H54 (cell line): Measurements from ENCODE around the gene NKAIN4.
A peak's percentile ranks its signal among the peaks of the same experiment; 100 is the strongest.

Experiments used
- DNase-seq: peaks from one replicate; pipeline ENCODE4 v3.0.0; 2011; ENCODE audit warnings: low spot score, mixed read lengths; ENCODE audit not compliant: insufficient read length
- FAIRE-seq: peaks from 3 replicates; lab custom pipeline; 2011; peaks lifted over from hg19 to GRCh38; lab: Jason Lieb, UNC
- POLR2A ChIP-seq: IDR thresholded peaks from 2 replicates; pipeline ENCODE4 v1.6.1; 2011; ENCODE audit warnings: low read depth, mild to moderate bottlenecking, low read length

NKAIN4 gene

DNA sequence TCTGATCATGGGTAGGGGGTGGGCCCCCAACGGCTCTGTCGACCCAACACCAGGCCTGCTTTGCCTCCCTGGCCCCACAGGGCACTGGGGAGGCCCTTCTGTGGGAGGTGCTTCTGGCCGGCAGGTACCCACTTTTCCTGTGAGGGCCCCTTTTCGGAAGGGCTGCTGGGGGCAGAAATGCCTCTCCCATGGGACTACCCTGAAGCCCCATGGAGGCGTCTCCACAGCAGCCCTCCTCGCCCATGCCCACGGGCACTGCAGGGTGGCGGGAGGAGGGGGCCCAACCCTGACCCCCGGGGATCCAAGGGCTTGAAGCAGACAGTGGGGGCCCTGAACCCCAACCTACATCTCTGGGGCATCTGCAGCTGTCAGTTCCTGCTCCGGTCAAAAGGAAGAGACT lies 16.2 kb downstream of the NKAIN4 start:
- DNase-seq (no peak), FAIRE-seq (no peak)
- TF ChIP-seq POLR2A, result no peak

DNA sequence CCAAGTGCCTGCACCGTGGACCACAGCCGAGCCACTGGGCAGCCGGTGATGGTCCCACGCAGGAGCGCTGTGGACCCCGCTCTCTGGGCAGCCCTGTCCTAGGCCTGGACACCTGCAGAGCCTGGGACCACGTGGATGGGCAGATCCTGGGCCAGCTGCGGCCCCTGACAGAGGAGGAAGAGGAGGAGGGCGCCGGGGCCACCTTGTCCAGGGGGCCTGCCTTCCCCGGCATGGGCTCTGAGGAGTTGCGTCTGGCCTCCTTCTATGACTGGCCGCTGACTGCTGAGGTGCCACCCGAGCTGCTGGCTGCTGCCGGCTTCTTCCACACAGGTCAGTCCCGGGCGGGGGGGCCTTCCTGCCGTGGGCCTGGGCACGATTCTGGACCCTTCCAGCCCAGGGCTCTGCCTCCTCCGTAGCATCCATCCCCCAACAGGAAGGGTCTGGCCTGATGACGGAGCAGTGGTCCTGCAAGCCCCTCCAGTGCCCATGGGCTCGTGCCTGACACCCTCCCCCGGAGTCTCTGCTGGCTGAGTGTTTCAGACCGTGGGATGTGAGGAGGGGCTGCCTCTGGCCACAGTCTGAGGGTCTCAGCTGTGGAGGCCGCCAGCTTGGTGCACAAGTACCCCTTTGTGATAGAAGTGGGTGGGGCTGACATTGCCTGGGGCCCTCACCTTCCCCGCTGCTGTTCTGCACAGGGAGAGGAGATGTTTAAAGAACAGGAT lies 18.0 kb downstream of the NKAIN4 start:
- TF ChIP-seq POLR2A, result no peak
- FAIRE-seq (no peak), DNase-seq (no peak)

DNA sequence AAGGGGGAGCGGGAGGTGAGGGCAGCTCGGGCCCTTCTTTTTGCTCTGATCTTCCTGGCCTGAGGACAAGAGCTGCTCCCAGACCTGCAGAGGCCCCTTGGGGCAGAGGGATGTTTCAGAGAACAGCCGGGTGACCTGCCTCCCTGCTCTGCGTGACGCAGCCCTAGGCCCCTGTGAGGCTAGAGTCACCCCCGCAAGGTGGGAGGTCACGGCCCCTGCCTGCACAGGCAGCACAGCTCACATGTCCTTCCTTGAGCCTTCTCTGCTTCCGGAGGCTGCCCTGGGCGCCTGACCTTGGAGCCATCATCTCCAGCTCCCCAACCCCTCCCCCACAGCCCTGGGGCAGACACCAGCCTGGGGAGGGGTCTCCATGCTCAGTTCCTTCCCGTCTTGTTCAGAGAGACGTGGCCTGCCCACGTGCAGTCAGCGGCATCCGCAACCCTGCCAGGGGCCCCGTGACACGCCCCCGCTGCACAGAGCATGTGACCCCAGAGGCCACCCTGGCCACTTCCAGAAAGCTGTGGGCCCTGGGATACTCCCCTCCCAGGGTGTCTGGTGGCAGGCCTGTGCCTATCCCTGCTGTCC lies 18.8 kb downstream of the NKAIN4 start, which contains the start of gene BIRC7:
Gene BIRC7, plus strand, starts transcription at position 507 of the 585 bp plus-strand sequence. CDS start 192 bp downstream, outside the sequence.
- DNase-seq, result no peak
- FAIRE-seq, result no peak
- TF ChIP-seq POLR2A, result no peak

DNA sequence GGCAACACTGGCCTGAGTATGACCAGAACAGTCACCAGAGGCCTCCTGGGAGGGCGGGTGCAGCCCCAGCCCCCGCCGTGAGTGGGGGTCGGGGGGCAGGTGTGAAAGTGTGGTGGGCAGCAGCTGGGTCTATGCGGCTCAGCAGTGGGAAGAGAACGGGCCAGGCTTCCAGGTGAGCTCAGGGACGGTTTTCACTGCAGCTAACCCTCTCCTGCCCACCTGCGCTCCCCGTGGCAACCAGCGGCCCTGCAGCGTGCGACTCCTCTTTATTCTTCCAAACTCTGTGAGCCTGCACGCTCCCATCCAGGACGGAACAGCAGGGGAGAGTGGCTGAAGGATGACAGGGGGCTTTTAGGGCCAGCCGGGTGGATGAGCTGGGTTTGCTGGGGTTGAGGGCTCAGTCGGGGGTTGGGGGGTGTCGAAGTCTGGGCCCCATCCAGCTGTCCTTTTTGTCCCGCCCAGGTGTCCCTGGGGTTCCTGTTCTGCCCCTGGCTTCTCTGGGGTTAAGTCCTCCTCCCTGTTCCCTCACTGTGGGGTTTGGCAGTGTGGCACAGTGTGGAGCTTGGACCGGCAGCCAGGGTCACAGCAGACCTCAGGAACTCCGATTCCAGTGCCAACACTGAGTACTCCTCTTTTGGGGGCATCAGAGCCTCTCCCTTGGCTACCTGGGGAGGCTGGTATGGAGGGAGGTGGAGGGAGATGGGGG lies 19.4 kb downstream of the NKAIN4 start:
- no peak for TF ChIP-seq POLR2A
- FAIRE-seq (no peak), DNase-seq (no peak)

DNA sequence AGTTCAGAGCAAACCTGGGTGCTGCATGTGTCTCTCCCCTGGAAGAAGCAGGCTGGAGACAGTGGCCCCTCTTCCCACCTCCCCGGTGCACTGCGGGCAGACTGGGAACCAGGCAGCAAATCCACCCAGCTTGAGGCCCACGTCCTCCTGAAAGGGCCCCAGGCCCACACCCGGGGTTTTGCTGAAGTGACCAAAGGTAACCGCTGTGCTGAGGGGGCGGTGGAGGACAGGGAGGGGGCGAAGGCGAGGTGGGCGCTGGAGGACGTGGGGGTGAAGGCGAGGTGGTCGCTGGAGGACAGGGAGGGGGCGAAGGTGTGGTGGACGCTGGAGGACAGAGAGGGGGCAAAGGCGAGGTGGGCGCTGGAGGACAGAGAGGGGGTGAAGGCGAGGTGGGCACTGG lies 20.3 kb downstream of the NKAIN4 start:
- TF ChIP-seq POLR2A, result no peak
- DNase-seq, result no peak
- FAIRE-seq, result no peak

DNA sequence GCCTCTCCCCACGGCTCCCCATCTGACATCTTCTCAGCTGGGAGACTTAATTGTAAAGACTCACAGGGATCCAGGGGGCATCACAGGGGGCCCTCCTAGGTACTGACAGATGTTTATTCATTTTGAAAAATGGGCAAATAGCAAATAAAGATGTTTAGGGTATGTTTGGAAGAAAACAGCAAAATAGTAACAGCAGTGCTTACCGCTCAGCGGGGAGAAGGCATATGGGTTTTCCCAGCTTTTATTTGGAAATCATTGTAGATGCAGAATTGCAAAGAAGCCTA lies 21.3 kb downstream of the NKAIN4 start:
- no peak for FAIRE-seq
- DNase-seq, result no peak
- no peak for TF ChIP-seq POLR2A

DNA sequence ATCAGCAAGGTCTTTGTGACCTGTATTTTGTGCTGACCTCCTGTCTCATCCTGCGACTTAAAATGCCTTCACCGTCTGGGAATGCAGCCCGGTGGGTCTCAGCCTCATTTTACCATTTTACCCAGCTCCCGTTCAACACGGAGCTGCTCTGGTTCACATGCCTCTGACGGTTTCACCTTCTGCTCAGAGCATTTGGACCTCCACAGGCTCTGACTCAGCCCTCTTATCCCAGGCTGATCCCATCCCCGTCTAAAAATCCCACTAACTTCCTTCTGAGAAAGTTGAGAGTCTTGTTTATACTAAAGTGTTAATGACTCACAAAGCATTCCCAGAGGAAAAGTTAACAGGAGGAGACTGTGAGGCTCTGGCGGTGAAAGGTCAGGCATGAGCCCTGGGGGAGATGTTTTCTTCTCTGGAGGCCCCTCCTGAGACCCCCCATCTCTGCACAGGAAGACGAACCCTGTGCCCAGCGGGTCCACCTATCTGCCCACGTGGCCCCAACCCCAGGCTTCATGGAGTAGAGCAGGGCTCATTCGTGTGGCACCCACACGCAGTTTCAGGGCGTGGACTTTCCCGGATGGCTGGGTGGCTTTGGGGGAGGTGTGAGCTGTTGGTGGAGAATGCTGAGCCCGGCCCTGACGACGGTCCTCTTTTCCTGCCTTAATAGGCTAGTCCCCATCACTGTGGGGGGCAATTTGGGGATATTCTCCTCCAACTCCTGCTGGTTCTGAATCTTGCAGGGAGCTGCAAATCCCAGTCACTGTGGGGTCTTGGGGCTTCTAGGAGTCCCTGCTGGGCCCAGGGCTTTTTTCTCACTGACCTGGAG lies 21.8 kb downstream of the NKAIN4 start:
- no peak for TF ChIP-seq POLR2A
- no peak for FAIRE-seq
- peak; percentile 94 for DNase-seq

DNA sequence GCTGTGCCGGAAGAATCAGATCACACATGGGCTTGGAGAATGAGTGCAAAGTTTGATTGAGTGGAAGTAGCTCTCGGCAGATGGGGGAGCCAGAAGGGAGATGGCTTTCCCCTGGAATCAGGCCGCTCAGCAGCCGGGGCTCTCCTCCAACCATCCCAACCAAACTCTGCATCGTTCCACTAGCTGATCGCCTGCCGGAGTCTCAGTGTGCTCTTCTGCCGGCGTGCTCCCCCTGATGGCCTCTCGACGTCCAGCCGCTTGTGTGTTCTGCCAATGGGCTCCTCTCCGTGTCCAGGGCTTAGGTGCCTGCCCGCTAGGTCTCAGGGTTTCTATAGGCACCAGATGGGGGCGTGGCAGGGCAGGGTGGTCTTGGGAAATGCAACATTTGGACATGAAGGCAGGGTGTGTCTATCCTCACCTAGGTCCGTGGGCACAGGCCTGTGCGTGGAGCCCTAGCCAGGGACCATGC lies 23.4 kb downstream of the NKAIN4 start:
- DNase-seq (no peak), FAIRE-seq (no peak)
- TF ChIP-seq POLR2A, result no peak

DNA sequence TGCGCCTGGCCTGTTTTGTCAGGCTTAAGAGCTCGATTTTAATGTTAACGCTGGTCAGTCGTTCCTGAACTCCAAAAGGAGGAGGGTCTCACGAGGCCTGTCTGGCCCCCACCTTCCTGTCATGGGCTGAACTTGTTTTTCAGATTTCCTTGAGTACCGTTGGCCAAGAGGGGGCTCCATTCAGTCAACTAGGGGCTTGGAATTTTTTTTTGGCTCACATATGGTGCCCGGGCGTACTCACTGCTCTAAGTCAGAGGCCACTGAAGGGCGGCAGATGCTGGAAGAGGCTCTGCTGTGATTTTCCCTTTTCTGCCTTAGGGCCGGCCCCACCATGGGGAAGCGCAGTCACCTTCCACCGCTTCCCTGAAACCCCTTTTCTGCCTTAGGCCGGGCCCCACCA lies 25.5 kb downstream of the NKAIN4 start:
- no peak for DNase-seq
- TF ChIP-seq POLR2A, result no peak
- no peak for FAIRE-seq

DNA sequence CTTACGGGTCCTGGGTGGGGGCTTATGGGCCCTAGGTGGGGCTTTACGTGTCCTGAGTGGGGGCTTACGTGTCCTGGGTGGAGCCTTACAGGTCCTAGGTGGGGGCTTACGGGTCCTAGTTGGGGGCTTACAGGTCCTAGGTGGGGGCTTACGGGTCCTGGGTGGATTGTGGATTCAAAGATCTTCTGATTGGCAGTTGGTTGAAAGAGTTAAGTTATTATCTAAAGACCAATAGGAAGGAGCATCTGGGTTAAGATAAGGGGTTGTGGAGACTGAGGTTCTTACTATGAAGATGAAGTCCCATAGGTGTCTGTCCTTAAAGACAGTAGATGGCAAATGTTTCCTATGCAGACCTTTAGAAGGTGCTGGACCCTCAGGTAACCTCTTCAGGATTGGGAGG lies 27.0 kb downstream of the NKAIN4 start:
- no peak for DNase-seq
- FAIRE-seq, result no peak
- no peak for TF ChIP-seq POLR2A

DNA sequence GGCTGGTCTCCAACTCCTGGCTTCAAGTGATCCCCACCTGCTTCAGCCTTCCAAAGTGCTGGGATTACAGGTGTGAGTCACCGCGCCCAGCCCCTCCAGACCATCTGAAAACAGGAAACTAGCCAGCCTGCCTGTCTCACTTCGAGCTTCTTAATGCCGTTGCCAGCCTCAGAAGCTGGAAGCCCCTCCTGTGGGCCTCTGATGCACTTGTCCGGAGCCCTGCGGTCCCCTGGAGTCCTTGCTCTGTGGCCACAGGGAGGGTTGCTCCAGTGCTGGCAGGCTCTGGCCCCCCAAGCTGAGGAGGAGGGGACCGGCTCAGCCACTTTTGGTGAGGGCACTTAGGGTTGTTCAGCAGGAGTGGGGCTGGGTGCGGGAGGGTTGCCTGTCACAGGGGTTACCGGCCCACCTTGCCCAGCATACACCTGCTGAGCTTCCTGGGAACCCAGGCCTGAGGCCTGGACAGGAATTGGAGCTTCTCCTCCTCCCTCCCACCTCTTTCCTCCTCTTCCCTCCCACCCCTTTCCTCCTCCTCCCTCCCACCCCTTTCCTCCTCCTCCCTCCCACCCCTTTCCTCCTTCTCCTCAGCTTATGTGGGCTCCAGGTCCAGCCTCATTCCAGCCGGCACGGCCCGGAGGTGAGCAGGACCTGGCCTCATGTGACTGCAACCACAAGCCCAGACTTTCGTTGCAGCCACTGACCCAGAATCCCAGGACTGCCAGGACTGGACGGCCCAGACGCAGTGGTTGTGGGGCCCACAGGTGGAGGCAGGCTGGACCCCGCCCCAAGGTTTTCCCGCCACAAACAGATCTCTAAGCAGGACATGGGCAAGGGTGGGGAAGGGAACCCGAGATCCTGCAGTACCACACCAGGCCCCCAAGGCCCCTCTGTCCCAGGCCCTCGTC lies 28.0 kb downstream of the NKAIN4 start:
- DNase-seq (no peak), FAIRE-seq (no peak)
- no peak for TF ChIP-seq POLR2A

DNA sequence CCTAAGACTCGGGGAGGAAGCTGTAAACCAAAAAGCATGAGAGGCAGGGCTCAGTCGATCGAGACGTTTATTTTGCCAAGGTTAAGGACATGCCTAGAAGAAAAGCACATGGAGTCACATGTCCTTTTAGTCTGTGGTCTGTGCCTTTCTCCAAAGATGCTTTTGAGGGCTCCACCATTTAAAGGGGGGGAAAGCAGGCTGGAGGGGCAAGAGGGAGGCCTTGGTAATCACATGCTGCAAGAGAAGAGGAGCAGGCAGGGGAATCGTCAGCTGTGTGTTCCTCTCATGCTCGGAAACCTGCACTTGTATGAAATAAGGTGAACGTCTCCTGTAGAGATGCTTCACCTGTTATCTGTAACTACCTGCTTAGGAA lies 29.2 kb downstream of the NKAIN4 start:
- no peak for FAIRE-seq
- DNase-seq, result no peak
- TF ChIP-seq POLR2A, result no peak

DNA sequence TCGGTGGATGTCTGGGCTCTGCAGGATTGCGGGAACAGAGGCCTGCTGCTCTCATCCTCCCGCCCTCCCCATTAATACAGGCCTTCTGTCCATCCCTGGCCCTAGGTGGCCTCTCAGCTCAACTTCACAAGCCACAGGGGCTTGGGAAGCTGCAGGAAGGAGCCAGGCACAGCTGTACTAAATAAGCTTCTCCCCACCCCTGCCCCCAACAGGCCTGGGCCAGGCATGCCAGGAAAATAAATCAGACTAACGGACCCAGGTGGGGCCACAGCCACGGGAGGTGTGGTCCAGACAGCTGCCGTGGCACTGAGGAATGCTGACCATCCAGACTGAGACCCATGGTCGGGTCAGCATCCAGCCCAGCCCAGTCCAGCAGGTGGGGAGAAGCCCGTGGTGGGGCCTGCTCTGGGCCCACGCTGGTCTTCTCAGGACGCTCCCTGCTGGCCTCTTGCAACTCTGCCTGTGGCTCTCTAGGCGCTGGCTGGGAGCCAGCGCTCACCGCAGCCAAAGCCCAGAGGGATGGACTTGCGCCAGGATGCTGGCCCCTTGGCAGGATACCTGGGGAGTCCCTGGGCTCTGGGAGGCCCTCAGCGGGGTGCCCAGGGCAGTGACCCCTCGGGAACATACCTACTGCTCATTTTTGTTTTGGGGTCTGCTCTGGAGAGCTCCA lies 29.7 kb downstream of the NKAIN4 start:
- FAIRE-seq, result no peak
- 0 out of 2 replicates have a peak, but pooled peaks have one; percentile 16 for TF ChIP-seq POLR2A
- peak; percentile 74 for DNase-seq
